GM12873 (cell line): ENCODE measurements around the gene COL4A3.

Source experiments
- TF ChIP-seq, protein P1 (sequence below): IDR thresholded peaks from 2 replicates; pipeline ENCODE4 v1.5.1; 2012; ENCODE audit warnings: low read depth, mild to moderate bottlenecking, moderate library complexity, low read length, control low read depth; ENCODE audit not compliant: insufficient read depth; ENCODE audit errors: missing control alignments

Gene COL4A3

DNA sequence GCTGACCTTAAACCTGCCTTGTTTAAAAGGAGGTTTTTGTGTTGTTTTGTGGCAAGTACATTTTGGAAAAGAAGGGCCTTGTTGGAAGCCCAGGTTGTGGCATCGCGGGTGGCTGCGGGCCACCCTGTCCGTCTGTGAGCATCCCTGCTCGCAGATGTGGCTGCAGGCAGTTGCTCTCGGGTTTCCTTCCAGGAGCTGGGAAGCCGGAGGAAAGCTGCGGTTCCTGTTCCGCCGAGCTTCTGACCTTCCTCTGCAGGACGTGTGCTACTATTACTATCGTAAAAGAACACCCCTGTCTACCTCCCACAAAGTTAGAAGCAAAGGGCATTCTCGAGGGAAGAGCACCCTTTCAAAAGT lies 161.4 kb downstream of the COL4A3 start:
- TF ChIP-seq, protein P1, sequence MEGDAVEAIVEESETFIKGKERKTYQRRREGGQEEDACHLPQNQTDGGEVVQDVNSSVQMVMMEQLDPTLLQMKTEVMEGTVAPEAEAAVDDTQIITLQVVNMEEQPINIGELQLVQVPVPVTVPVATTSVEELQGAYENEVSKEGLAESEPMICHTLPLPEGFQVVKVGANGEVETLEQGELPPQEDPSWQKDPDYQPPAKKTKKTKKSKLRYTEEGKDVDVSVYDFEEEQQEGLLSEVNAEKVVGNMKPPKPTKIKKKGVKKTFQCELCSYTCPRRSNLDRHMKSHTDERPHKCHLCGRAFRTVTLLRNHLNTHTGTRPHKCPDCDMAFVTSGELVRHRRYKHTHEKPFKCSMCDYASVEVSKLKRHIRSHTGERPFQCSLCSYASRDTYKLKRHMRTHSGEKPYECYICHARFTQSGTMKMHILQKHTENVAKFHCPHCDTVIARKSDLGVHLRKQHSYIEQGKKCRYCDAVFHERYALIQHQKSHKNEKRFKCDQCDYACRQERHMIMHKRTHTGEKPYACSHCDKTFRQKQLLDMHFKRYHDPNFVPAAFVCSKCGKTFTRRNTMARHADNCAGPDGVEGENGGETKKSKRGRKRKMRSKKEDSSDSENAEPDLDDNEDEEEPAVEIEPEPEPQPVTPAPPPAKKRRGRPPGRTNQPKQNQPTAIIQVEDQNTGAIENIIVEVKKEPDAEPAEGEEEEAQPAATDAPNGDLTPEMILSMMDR, result no peak

DNA sequence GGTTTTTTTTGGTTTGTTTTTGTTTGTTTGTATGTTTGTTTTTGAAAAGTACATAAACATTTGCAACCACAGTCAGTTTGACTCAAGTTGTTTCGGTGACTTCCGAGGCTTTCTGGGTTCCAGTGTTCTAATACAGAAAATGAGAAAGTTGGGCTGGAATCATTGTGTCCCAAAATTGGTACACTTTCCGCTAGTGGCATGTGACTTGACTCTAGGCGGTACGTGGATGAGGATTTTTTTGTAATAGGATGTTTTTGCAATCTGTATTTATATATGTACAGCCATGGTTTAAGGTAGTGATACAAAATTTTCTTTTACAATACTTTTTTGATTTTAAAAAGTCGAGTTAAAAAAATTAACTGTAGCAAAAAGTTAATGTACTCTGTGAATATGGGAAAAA lies 162.4 kb downstream of the COL4A3 start:
- TF ChIP-seq, protein P1, result no peak

DNA sequence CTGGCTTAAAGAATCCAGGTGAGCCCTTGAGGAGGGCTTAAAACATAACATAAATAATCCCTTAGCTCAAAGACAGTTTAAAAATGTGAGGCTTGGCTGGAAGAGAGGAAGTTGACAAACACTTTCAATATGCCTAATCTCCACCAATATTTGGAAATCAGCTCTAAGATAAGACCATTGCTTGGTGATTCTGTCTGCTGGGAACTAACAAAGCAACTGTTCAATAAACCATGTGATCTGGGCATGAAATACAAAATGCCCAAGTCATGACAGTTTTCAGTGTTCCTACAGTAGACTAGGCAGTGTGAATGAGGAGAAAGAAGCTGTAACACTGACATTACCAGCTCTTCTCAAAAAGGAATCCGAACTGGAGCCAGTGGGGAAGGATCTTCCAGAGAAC lies 171.3 kb downstream of the COL4A3 start:
- TF ChIP-seq, protein P1, result no peak

DNA sequence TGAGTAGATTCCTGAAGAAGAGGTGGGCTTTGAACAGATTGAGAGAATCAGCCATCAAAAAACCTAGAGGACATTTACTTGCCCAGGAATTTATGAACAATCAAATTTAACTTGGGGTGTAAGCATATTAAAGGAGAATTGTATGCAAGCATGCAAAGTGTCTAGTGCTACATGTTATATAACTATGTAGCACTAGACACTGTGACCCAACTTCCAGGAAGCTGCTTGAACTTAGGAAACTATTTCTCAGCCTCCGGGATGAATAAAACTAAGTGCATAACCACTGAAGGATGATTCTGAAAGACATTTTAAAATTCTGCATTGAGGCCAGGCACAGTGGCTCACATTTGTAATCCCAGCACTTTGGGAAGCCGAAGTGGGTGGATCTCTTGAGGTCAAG lies 173.0 kb downstream of the COL4A3 start:
- TF ChIP-seq, protein P1, result no peak

DNA sequence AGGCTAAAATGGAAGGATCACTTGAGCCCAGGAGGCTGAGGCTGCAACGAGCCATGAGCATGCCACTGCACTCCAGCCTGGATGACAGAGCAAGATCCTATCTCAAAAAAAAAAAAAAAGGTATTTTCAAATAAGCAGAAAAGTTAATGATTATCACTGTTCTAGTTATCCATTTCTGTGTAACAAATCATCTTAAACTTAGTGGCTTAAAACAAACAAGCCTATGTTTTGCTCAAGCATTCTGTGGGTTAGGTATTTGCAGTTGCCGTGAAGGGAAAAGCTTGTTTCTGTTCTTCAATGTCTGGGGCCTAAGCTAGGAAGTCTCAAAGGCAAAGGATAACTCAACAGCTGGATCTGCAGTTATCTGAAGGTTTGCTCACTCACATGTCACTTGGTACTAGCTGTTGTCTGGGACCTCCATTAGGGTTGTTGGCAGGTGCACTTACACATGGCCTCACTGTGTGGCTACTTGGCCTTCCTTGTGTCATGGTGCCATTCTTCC lies 174.7 kb downstream of the COL4A3 start:
- TF ChIP-seq, protein P1, result no peak

DNA sequence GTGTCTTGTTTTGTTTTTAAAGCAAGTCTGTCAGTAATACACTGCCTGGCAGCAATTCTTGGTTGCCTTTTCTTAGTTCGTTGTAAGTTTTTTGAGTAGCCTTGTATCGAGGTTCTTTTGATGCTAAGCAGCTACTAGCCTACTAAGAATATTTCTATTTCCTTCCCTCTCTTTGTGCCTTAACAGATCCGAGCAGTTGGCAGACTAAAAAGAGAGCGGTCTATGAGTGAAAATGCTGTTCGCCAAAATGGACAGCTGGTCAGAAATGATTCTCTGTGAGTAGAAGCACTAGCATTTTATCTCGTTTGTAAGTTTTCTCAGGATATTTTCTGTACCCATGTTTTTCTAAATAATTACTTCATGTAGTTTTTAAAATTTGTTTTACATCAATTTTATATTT lies 175.7 kb downstream of the COL4A3 start:
- TF ChIP-seq, protein P1, result no peak

DNA sequence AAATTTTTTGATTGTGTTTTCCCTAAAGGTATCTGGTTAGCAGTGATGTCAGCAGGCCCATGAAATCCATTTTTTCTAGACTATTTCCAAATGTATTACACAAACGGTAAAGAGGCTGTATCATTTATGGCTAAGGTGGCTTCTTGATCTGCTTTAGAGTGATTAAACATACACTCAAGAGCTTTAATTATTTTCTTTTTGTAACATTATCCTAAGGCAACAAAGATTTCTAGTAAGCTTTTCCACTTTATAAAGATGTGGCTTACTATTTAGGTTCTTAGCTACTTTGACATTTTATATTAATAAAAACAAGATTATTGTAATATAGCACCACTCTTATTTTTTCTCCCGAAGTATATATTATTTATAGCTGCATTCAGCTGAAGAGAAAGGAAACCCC lies 177.1 kb downstream of the COL4A3 start:
- TF ChIP-seq, protein P1, result no peak
